Measurements from ENCODE around the gene PDGFC.
"Not testable (repeated sequence)": the region's sequence is repeated elsewhere in the genome, so short reads cannot be mapped to it uniquely, and the experiment has no call there.

The PDGFC gene

GRCh38 chr4:156901871-156902270, 69.7 kb downstream of the PDGFC start:
- DNase-seq (ENCODE audit: low read depth) = no peak

GRCh38 chr4:156898373-156899117, 73.1 kb downstream of the PDGFC start:
- DNase-seq (ENCODE audit: low read depth) = no peak

GRCh38 chr4:156896527-156896926, 75.1 kb downstream of the PDGFC start:
- no peak for DNase-seq (ENCODE audit: low read depth)

- no peak for DNase-seq (ENCODE audit: low read depth)
Measured at GRCh38 chr4:156894234-156894633, 77.4 kb downstream of the PDGFC start.

- DNase-seq (ENCODE audit: low read depth) = no peak
Measured at GRCh38 chr4:156892805-156893204, 78.8 kb downstream of the PDGFC start.

GRCh38 chr4:156889616-156890594, 81.7 kb downstream of the PDGFC start:
- DNase-seq (ENCODE audit: low read depth) = no peak

GRCh38 chr4:156888762-156889161, 82.8 kb downstream of the PDGFC start:
- DNase-seq (ENCODE audit: low read depth) = no peak

GRCh38 chr4:156886481-156886880, 85.1 kb downstream of the PDGFC start:
- no peak for DNase-seq (ENCODE audit: low read depth)

- DNase-seq (ENCODE audit: low read depth) = no peak
Measured at GRCh38 chr4:156885374-156885773, 86.2 kb downstream of the PDGFC start.

- DNase-seq (ENCODE audit: low read depth) = no peak
Measured at GRCh38 chr4:156884183-156884582, 87.4 kb downstream of the PDGFC start.

- no peak for DNase-seq (ENCODE audit: low read depth)
Measured at GRCh38 chr4:156875704-156876103, 95.9 kb downstream of the PDGFC start.

GRCh38 chr4:156875055-156875454, 96.5 kb downstream of the PDGFC start:
- DNase-seq (ENCODE audit: low read depth) = no peak

- DNase-seq (ENCODE audit: low read depth) = no peak
Measured at GRCh38 chr4:156873799-156874198, 97.8 kb downstream of the PDGFC start.

- no peak for DNase-seq (ENCODE audit: low read depth)
Measured at GRCh38 chr4:156870861-156871260, 100.7 kb downstream of the PDGFC start.

GRCh38 chr4:156870131-156870530, 101.5 kb downstream of the PDGFC start:
- DNase-seq (ENCODE audit: low read depth) = no peak

GRCh38 chr4:156866088-156866487, 105.5 kb downstream of the PDGFC start:
- DNase-seq (ENCODE audit: low read depth) = not testable (repeated sequence)

GRCh38 chr4:156865451-156865850, 106.1 kb downstream of the PDGFC start:
- no peak for DNase-seq (ENCODE audit: low read depth)

GRCh38 chr4:156858071-156858470, 113.5 kb downstream of the PDGFC start:
- no peak for DNase-seq (ENCODE audit: low read depth)

- no peak for DNase-seq (ENCODE audit: low read depth)
Measured at GRCh38 chr4:156838761-156839160, 132.8 kb downstream of the PDGFC start.

GRCh38 chr4:156837625-156838345, 133.8 kb downstream of the PDGFC start:
- DNase-seq (ENCODE audit: low read depth) = no peak

- no peak for DNase-seq (ENCODE audit: low read depth)
Measured at GRCh38 chr4:156832886-156833285, 138.7 kb downstream of the PDGFC start.

- no peak for DNase-seq (ENCODE audit: low read depth)
Measured at GRCh38 chr4:156830351-156830750, 141.2 kb downstream of the PDGFC start.

Data from stimulated activated CD8-positive, alpha-beta memory T cell treated with anti-CD3 and anti-CD28 coated beads, Interleukin-12 subunit alpha, Interleukin-12 subunit beta, amount 100 ng/mL, for 1 hour (primary cell).